COLO668 (cell line): ENCODE measurements around the gene SLC8A1.

Experiments
- DNase-seq: peaks from one replicate; lab custom pipeline; 2025; ENCODE audit not compliant: unreplicated experiment; lab: John Stamatoyannopoulos, UW

Gene SLC8A1

DNA sequence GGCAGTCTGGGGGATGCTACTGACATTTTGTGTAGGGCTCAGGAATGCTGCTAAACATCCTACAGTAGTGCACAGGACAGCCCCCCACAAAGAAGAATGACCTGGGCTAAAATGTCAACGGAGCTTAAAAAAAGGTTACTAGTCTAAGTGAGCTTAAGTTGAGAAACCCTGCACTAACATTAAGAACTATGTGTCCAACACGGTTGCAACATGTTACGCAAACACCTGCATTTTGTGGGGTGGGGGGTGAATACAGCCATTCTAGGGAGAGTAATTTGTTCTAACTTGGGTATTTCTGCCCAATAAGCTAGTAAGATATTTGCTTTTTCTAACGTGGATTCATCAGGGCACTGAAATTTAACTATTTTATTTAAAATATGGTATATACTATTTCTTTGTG, 57.9 kb downstream of the SLC8A1 start:
- no peak for DNase-seq

- DNase-seq, result no peak
Measured at GRCh38 chr2:40388161-40388560, 63.7 kb downstream of the SLC8A1 start.

DNA sequence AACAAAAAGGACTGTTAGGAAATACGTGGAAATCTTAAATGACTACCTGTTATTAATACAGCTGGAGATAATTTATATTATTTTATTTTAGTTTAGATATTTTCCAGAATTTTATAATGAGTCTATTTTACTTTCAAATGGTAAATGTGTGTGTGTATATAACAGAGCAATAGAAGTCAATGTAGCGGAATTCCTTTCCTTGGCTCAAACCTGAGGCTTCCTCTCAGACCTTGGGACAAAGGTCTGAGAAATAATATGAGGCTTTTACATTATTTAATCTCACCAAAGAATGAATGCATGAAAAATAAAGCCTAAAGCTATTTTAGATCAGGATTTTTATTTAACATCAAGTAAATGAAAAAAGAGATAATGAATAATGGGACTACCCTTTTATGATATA, 65.7 kb downstream of the SLC8A1 start:
- no peak for DNase-seq

DNA sequence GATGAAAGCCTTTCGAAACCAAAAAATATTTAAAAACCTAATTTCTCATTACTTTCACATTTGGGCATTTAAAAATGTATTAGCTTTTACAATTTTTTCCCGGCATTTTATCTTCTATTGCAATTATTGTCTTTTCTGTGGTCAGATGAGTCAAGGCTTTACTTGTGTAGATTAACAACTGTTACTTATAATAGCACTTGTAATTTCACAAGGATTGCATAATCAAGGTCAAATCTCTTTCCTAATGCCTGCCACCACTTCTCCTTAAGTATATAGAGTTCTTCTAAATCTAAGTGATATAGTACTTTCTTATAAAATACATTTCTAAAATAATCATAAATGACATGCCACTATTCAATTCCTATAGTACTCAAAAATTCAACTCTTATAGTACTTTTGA, 67.2 kb downstream of the SLC8A1 start:
- no peak for DNase-seq

- DNase-seq, result no peak
Measured at GRCh38 chr2:40384233-40384632, 67.7 kb downstream of the SLC8A1 start.

DNA sequence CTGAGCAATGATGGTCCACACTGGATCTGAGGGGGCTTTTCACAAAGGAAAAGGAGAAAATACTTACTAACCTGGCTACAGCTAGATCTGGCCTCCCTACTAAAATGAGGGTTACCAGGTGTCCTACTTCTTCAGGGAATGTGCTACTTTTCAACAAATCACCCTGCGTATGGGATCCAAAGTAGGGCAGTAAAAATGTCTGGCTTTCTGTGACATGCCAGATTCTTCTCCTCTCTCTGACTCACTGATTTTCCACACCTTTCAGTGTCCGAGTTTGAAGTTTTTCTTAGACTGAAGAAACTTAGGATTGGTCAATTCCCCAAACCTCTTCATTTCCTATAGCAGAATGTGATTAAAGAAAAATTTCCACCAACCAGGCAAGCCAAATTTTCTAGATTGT, 71.2 kb downstream of the SLC8A1 start:
- no peak for DNase-seq

DNA sequence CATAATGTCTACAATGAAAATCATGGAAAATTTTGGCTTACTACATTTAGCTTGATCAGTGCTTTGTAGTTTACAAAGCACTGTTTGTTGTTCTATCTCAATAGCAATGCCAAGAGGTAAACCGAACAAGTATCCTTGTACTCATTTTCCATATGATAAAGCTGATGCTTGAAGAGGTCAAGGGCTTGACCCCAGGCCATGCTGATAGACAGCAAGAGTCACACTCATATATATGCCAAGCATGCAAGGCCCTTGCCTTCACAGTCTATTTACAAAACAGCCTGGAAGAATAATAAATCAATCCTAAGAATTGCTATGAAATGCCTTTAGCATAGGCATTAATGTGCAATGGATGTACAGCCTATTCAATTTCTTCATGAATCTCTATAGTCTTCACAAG, 71.8 kb downstream of the SLC8A1 start:
- DNase-seq, result no peak

- no peak for DNase-seq
Measured at GRCh38 chr2:40374543-40375240, 77.2 kb downstream of the SLC8A1 start.

DNA sequence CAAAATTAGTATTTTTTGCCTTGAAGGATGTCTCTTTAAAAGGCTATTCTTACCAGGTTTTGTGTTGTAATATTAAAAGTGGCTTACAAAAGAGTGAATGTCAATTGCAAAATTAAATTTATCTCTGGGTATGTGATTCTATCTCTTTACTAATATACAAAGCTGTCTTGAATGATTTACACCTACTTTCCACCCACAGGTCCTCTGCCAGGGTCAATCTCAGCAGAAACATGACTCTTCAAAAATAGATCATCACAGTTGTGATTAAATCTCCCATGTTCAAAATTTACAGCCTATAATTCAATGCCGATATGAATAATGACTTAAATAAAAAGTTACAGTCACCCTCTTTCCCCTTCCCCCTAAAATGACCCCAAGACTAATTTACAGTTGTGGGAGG, 78.8 kb downstream of the SLC8A1 start:
- DNase-seq, result no peak

- DNase-seq, result no peak
Measured at GRCh38 chr2:40372283-40372985, 79.5 kb downstream of the SLC8A1 start.

DNA sequence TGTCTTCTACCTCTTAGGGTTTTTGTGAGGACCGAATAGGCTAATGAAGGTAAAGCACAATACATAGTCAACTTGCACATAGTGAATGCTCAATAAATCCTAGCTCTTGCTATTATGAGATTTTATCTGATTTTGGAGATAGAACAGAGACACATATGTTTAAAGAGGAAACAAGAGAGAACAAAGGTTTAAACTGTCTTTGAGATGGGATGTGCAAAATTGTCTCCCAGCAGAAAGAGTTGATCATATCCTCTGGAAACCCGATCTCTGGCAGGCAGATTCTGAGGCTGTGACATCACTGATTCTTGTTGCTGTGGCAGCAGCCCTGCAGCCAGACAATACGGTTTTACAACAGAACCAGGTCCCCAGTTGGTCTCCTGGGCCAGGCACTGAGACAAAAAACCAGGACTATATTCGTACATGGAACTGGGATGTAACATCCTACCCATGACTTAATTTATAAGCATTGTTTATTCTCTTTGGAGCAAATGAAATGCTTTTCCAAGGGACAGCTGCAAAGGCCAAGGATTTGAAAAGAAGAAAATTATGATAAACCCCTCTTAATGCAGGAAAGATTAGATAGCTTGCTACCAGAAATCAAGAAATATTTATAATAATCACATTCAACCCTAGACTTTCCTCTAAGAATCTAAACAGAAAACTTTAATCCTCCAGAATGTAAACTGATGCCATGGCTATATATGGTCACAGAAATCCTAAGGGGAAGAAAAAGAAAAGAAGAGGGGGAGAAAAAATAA, 80.2 kb downstream of the SLC8A1 start:
- DNase-seq, result peak; percentile 7

DNA sequence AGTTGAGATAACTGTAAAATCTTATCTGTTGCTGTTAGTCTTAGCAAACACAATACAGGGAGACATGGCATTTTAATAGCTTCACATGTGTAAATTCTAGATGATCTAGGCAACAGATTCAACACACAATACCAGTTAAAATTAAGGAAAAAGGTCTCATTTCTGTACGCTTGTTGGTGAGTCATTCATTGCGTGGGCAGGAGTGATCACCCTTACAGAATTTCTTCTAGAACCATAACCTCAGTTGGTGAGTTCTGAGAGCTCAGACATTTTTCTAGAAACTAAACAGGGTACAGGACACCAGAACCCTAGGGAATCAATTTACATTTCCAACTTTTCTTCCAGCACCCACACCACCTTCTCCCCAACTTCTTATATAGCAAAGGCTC, 81.9 kb downstream of the SLC8A1 start:
- no peak for DNase-seq

- DNase-seq, result no peak
Measured at GRCh38 chr2:40369267-40370006, 82.5 kb downstream of the SLC8A1 start.

- DNase-seq, result no peak
Measured at GRCh38 chr2:40367652-40368051, 84.2 kb downstream of the SLC8A1 start.

GRCh38 chr2:40367032-40367431, 84.9 kb downstream of the SLC8A1 start:
- DNase-seq, result no peak

DNA sequence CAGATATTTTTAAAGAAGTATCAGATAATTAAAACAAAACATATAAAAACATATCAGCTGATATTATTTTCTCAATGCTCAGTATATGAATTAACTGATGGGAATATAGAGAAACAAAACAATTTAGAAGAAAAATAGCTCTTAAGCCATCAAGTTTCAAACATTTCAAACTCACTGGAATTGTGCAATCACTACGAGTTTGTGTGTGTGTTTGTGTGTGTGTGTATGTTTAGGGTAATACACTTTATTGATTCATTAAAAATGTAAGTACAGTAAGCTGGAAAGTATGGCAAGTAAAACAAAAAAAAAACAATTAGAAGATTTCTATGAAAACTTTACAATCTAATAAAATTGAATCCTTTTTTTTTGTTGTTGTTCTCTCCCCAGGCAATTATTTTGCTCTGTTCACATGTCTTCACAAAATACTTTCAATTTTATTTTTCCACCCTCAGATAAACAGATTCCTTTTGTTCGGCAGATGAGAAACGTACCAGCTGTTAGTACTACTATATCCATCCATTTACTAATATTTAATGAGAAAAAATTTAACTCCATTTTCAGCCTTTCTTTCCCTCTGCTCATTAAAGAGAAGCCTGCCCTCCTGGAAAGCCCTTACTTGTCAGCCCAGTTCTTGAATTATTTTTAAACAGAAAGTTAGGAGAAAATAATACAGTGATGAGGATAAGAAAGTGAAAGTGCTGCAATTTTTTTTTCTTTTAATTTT, 87.6 kb downstream of the SLC8A1 start:
- DNase-seq, result no peak

DNA sequence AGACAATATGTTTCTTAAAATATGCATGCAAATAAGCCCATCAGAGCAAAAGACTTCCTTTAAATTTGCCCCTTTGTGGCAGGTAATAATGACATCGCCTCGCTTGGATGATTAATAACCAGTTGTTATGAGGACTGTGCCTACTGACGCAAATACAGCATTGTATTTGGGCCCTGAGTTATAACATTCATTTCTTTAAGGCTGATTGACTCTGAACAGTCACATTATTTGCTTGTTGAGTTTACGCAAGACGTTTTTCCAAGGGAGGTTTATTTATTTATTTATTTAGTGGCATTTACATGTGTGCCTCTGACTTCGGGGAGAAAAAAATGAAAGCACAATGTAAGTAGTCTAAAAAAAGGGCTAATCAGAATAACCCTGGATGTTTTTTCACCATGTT, 88.3 kb downstream of the SLC8A1 start:
- DNase-seq, result no peak

- no peak for DNase-seq
Measured at GRCh38 chr2:40363231-40363630, 88.7 kb downstream of the SLC8A1 start.

- DNase-seq, result no peak
Measured at GRCh38 chr2:40361478-40361877, 90.4 kb downstream of the SLC8A1 start.

DNA sequence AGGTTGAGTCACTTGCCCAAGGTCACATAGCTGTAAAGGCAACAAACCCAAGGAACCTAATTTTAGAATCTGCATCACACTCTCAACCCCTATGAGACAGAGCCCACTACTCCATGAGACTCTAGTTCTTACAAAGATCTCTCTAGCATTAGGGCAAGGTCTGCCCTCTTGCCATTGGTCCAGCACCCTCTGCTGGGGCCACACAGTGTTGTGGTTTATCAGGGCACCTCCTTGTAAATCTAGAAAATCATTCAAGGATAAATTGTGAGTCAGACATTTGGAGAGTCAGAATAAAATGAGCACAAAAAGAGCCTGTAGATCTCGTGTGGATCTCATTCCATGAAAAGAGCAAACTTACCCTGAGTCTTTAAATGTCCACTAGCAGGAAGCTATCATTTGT, 91.2 kb downstream of the SLC8A1 start:
- no peak for DNase-seq

GRCh38 chr2:40359811-40360210, 92.1 kb downstream of the SLC8A1 start:
- DNase-seq, result no peak
